Astrocyte of the spinal cord (primary cell): ENCODE results near the gene PWWP2B.

Source experiments
- DNase-seq: peaks from one replicate; pipeline ENCODE4 v3.0.0; 2011; ENCODE audit warnings: low read depth, low spot score
- H3K4me3 ChIP-seq: 2 replicates; pipeline ENCODE4 v1.5.1; 2011; ENCODE audit warnings: low read depth, mild to moderate bottlenecking, low read length, moderate library complexity
- in situ Hi-C: cut with HindIII; loops from 2 replicates; pipeline ENCODE4 v1.10.0; 2017; ENCODE audit warnings: low sequenced_read_pairs
- TF ChIP-seq, protein P1 (sequence below): IDR thresholded peaks from 2 replicates; pipeline ENCODE4 v1.5.1; 2012; ENCODE audit warnings: low read depth, mild to moderate bottlenecking, low read length, inconsistent platforms

PWWP2B gene

DNA sequence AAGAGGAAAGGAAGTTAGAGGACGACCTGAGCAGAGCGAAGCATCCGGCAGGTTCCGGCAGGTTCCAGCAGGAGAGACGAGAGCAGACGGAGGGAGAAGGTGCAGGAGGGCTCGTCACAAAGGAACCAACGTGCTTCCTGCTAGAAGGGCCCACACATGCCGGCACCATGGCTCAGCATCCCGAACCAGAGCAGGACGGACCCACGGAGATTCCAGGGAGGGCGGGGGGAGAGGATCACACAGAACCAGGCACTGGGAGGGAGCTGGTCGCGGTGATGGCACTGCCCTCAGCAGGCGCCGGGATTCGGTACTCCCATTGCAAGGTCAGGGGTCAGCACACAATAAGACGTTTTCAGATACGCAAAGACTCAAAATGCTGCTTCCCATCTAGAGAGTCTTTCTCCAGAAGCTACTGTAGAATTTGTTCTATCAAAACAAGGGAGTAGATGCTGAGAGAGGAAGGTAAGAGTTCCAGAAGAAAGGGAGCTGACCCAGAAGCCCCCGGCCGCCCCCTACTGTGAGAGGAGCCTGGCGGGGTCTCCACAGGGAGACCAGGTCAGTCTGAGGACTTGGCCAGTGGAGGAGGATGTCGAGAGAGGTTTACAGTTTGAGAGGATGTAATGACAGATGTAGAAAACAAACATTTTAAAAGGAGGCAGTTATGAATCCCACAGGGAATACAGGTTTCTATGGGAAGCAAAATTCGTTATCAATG, 23.6 kb upstream of the PWWP2B start:
- H3K4me3 ChIP-seq: no peak overlapping the region
- in situ Hi-C loops: no loop called here
- DNase-seq: no peak
- TF ChIP-seq, protein P1, sequence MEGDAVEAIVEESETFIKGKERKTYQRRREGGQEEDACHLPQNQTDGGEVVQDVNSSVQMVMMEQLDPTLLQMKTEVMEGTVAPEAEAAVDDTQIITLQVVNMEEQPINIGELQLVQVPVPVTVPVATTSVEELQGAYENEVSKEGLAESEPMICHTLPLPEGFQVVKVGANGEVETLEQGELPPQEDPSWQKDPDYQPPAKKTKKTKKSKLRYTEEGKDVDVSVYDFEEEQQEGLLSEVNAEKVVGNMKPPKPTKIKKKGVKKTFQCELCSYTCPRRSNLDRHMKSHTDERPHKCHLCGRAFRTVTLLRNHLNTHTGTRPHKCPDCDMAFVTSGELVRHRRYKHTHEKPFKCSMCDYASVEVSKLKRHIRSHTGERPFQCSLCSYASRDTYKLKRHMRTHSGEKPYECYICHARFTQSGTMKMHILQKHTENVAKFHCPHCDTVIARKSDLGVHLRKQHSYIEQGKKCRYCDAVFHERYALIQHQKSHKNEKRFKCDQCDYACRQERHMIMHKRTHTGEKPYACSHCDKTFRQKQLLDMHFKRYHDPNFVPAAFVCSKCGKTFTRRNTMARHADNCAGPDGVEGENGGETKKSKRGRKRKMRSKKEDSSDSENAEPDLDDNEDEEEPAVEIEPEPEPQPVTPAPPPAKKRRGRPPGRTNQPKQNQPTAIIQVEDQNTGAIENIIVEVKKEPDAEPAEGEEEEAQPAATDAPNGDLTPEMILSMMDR: no peak

DNA sequence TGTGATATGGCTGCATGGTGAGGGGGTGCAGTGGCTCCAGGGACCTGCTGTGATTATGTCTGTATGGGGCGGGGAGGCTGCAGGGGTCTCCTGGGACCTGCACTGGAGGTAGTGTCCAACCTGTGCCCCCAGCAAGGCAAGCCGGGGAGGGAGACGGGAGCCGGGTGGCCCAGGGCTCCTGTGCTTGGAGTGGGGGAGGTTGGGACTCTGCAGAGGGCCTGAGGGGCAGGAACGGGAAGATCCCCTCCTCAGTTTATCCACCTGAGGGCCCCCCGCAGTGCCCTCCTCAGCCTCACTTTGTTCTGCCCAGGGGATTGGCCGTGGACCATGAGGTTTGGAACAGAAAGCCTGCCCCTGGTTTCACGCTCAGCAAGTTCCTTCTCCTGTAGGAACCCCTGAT, 22.8 kb upstream of the PWWP2B start:
- in situ Hi-C loops: no loop called here

DNA sequence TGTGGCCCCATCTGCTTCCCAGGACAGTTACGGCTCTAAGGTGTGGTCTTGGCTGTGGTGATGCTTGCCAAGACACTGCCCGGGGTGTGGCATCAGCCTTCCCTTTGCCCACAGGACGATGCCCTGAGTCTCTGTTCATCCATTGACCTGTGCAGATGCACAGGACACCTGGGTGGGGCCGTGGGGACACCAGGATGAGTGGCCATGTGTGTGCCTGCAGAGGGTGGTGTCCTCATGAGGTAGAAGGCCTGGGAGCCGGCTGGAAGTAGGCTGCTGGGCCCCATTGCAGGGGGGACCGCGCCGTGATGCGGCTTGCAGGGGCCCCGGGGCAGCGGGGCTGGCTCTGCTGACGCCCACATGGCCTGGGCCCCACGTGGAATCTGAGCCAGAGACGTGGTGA, 22.4 kb upstream of the PWWP2B start:
- in situ Hi-C loops: no loop called here
- TF ChIP-seq, protein P1: no peak
- DNase-seq: no peak
- H3K4me3 ChIP-seq: no peak overlapping the region

More for the DNA sequence above, 22.8 kb upstream of the PWWP2B start:
- TF ChIP-seq, protein P1: no peak
- no peak overlapping the region for H3K4me3 ChIP-seq
- DNase-seq: no peak

GRCh38 chr10:132375116-132375794, 21.7 kb upstream of the PWWP2B start:
- TF ChIP-seq, protein P1: no peak
- no peak for DNase-seq
- in situ Hi-C loops: no loop called here
- no peak overlapping the region for H3K4me3 ChIP-seq

- in situ Hi-C loops: no loop called here
Observed at GRCh38 chr10:132375795-132376297, 21.2 kb upstream of the PWWP2B start.

GRCh38 chr10:132376394-132376851, 20.6 kb upstream of the PWWP2B start:
- in situ Hi-C loops: no loop called here
- TF ChIP-seq, protein P1: no peak
- H3K4me3 ChIP-seq: no peak overlapping the region
- no peak for DNase-seq

More at GRCh38 chr10:132375795-132376297, 21.2 kb upstream of the PWWP2B start:
- no peak for DNase-seq
- TF ChIP-seq, protein P1: no peak
- no peak overlapping the region for H3K4me3 ChIP-seq
